H1 (cell line): ENCODE data around the gene DYNLT3. TPM values are rescaled to one million over a fixed set of nuclear protein-coding genes. Genes with fewer than 3 reads are reported as not detected.
A peak's percentile ranks its signal among the peaks of the same experiment; 100 is the strongest.

ENCODE experiments used
- CTCF ChIA-PET: fragments of 300-600 bp; sonication (Branson Sonifier 250); formaldehyde crosslinking; loops from one replicate; lab custom pipeline; 2021; ENCODE audit not compliant: partially characterized antibody; lab: Charles Lee
- POLR2A ChIA-PET: fragments of 300-600 bp; sonication (Branson Sonifier 250); formaldehyde crosslinking; loops from one replicate; lab custom pipeline; 2021; ENCODE audit warnings: inconsistent platforms; ENCODE audit not compliant: partially characterized antibody; lab: Charles Lee
- DNase-seq, 2 experiments: peaks; one replicate each; pipeline versions ENCODE4 v3.0.0 to v3.0.0-alpha.2; 2010 to 2022; ENCODE audit warnings: low spot score in 2 of 2, low read depth in 1 of 2, mixed read lengths in 1 of 2
- FAIRE-seq: peaks from 2 replicates; lab custom pipeline; 2011; peaks lifted over from hg19 to GRCh38; lab: Jason Lieb, UNC
- H2AFZ ChIP-seq: 2 replicates; pipeline ENCODE4 v1.8.1; 2012; ENCODE audit warnings: low read length, inconsistent platforms
- H2AK5ac ChIP-seq: 2 replicates; pipeline ENCODE4 v1.6.1; 2013; ENCODE audit warnings: low read depth, low read length
- H2BK120ac ChIP-seq: replicated peaks from 2 replicates; pipeline ENCODE3; 2013; ENCODE audit warnings: low read depth, low read length, inconsistent platforms
- H2BK12ac ChIP-seq: 2 replicates; pipeline ENCODE4 v1.6.1; 2013; ENCODE audit warnings: low read depth, low read length
- H2BK15ac ChIP-seq: 2 replicates; pipeline ENCODE4 v1.6.1; 2013; ENCODE audit warnings: low read length
- H2BK20ac ChIP-seq: 2 replicates; pipeline ENCODE4 v1.6.1; 2013; ENCODE audit warnings: low read length
- H2BK5ac ChIP-seq: 2 replicates; pipeline ENCODE4 v1.6.1; 2013; ENCODE audit warnings: low read depth, low read length
- H3K14ac ChIP-seq: 2 replicates; pipeline ENCODE4 v1.6.1; 2013; ENCODE audit warnings: inconsistent platforms; ENCODE audit not compliant: insufficient read length
- H3K18ac ChIP-seq: 2 replicates; pipeline ENCODE4 v1.6.1; 2013; ENCODE audit warnings: low read length; ENCODE audit errors: extremely low read depth
- H3K23ac ChIP-seq: 2 replicates; pipeline ENCODE4 v1.6.1; 2013; ENCODE audit warnings: inconsistent platforms; ENCODE audit not compliant: insufficient read length
- H3K23me2 ChIP-seq: 2 replicates; pipeline ENCODE4 v1.6.1; 2013; ENCODE audit warnings: low read depth, low read length
- H3K27ac ChIP-seq: 2 replicates; pipeline ENCODE4 v1.6.1; 2011; ENCODE audit warnings: low read depth, low read length, inconsistent platforms
- H3K27me3 ChIP-seq, 4 experiments: replicated peaks in 1 of 4; 1 replicate in 1 of 4; 2 replicates in 3 of 4; pipeline versions ENCODE4 v1.6.1 to v1.8.1; 2011 to 2013; ENCODE audit warnings: low read length in 3 of 4, mild to moderate bottlenecking in 3 of 4, inconsistent platforms in 2 of 4, mixed read lengths in 2 of 4, moderate library complexity in 1 of 4; ENCODE audit not compliant: control insufficient read depth in 3 of 4, insufficient read depth in 3 of 4; ENCODE audit errors: extremely low read depth in 1 of 4
- H3K36me3 ChIP-seq, 4 experiments: 2 replicates each; pipeline versions ENCODE4 v1.6.1 to v1.8.1; 2011 to 2013; ENCODE audit warnings: mild to moderate bottlenecking in 4 of 4, low read length in 3 of 4, moderate library complexity in 2 of 4, control low read depth in 1 of 4, inconsistent platforms in 1 of 4; ENCODE audit not compliant: insufficient read depth in 4 of 4, control insufficient read depth in 2 of 4
- H3K4ac ChIP-seq: replicated peaks from 2 replicates; pipeline ENCODE3; 2013; ENCODE audit warnings: low read length, low read depth, mixed read lengths, inconsistent platforms; ENCODE audit not compliant: insufficient read length
- H3K4me1 ChIP-seq, 4 experiments: replicated peaks in 1 of 4; 1 replicate in 1 of 4; 2 replicates in 3 of 4; pipeline versions ENCODE4 v1.6.1 to v1.8.1; 2011 to 2013; ENCODE audit warnings: low read length in 3 of 4, inconsistent platforms in 2 of 4, mixed read lengths in 1 of 4; ENCODE audit not compliant: insufficient read depth in 4 of 4, control insufficient read depth in 3 of 4
- H3K4me2 ChIP-seq, 2 experiments: 2 replicates each; pipeline versions ENCODE4 v1.6.1 to v1.8.1; 2011 to 2013; ENCODE audit warnings: low read depth in 2 of 2, low read length in 2 of 2, control low read depth in 1 of 2, inconsistent platforms in 1 of 2, mild to moderate bottlenecking in 1 of 2; ENCODE audit not compliant: insufficient read depth in 1 of 2
- H3K4me3 ChIP-seq, 4 experiments: fragments of 200-600, 300-600 bp in 1 of 4; sonication (generic), shearing (Covaris generic), sonication (Bioruptor Twin) in 1 of 4; 2 replicates each; pipeline versions ENCODE4 v1.5.1 to v1.8.1; 2011 to 2016; ENCODE audit warnings: low read length in 4 of 4, low read depth in 3 of 4, control low read depth in 2 of 4, inconsistent platforms in 2 of 4, mild to moderate bottlenecking in 2 of 4, mixed read lengths in 1 of 4, moderate library complexity in 1 of 4; ENCODE audit not compliant: insufficient read depth in 2 of 4; ENCODE audit errors: extremely low read depth in 1 of 4
- H3K56ac ChIP-seq: replicated peaks from 2 replicates; pipeline ENCODE3; 2013; ENCODE audit warnings: low read depth, mild to moderate bottlenecking, mixed read lengths, low read length, inconsistent platforms; ENCODE audit not compliant: insufficient read length
- H3K79me1 ChIP-seq: 2 replicates; pipeline ENCODE4 v1.6.1; 2013; ENCODE audit warnings: low read depth, low read length, control low read depth
- H3K79me2 ChIP-seq, 2 experiments: 2 replicates each; pipeline versions ENCODE4 v1.6.1 to v1.8.1; 2012 to 2013; ENCODE audit warnings: low read length in 2 of 2, mild to moderate bottlenecking in 2 of 2, inconsistent platforms in 1 of 2; ENCODE audit not compliant: insufficient read depth in 2 of 2, control insufficient read depth in 1 of 2
- H3K9ac ChIP-seq, 4 experiments: replicated peaks in 1 of 4; 1 replicate in 1 of 4; 2 replicates in 3 of 4; pipeline versions ENCODE4 v1.6.1 to v1.8.1; 2011 to 2013; ENCODE audit warnings: low read depth in 3 of 4, low read length in 3 of 4, control low read depth in 2 of 4, mild to moderate bottlenecking in 2 of 4, moderate library complexity in 2 of 4, inconsistent platforms in 1 of 4; ENCODE audit errors: extremely low read depth in 1 of 4
- H3K9me3 ChIP-seq, 2 experiments: 2 replicates each; pipeline versions ENCODE4 v1.6.1 to v1.8.1; 2012 to 2013; ENCODE audit warnings: mild to moderate bottlenecking in 2 of 2, moderate library complexity in 2 of 2, control low read depth in 1 of 2, inconsistent platforms in 1 of 2, low read depth in 1 of 2, low read length in 1 of 2, mixed read lengths in 1 of 2; ENCODE audit not compliant: insufficient read depth in 2 of 2
- H4K20me1 ChIP-seq, 2 experiments: replicated peaks in 1 of 2; 2 replicates each; pipeline versions ENCODE3 to v1.8.1; 2011 to 2013; ENCODE audit warnings: inconsistent platforms in 2 of 2, low read length in 2 of 2, mild to moderate bottlenecking in 1 of 2; ENCODE audit not compliant: insufficient read depth in 2 of 2, control insufficient read depth in 1 of 2
- H4K5ac ChIP-seq: 2 replicates; pipeline ENCODE4 v1.6.1; 2013; ENCODE audit warnings: low read length, low read depth, mixed read lengths, inconsistent platforms; ENCODE audit not compliant: insufficient read length
- H4K8ac ChIP-seq: 2 replicates; pipeline ENCODE4 v1.8.0; 2013; ENCODE audit warnings: mild to moderate bottlenecking, moderate library complexity, low read length, inconsistent platforms; ENCODE audit not compliant: insufficient read depth; ENCODE audit errors: extremely low read depth
- H4K91ac ChIP-seq: replicated peaks from 2 replicates; pipeline ENCODE3; 2013; ENCODE audit warnings: low read length, mixed read lengths, inconsistent platforms; ENCODE audit not compliant: insufficient read length
- BACH1 ChIP-seq: IDR thresholded peaks from 2 replicates; pipeline ENCODE4 v1.6.1; 2012; ENCODE audit warnings: low read length, improper control_type of control experiment
- GABPA ChIP-seq: IDR thresholded peaks from 2 replicates; pipeline ENCODE4 v1.6.1; 2011; ENCODE audit warnings: mild to moderate bottlenecking, low read length, moderate library complexity, borderline replicate concordance; ENCODE audit not compliant: insufficient read depth
- KDM4A ChIP-seq: IDR thresholded peaks from one replicate; pipeline ENCODE4 v1.7.1; 2012; ENCODE audit warnings: low read depth, mild to moderate bottlenecking, moderate library complexity, low read length, inconsistent platforms; ENCODE audit not compliant: severe bottlenecking
- KDM5A ChIP-seq: fragments of 200-600 bp; IDR thresholded peaks from 2 replicates; pipeline ENCODE4 v1.7.1; 2012; ENCODE audit warnings: mild to moderate bottlenecking, low read length, inconsistent platforms, mixed read lengths
- POLR2AphosphoS5 ChIP-seq: IDR thresholded peaks from 2 replicates; pipeline ENCODE4 v1.6.1; 2011; ENCODE audit warnings: low read depth, low read length
- SP2 ChIP-seq: IDR thresholded peaks from 2 replicates; pipeline ENCODE4 v1.6.1; 2012; ENCODE audit warnings: mild to moderate bottlenecking, low read length, inconsistent platforms
- SP4 ChIP-seq: IDR thresholded peaks from 2 replicates; pipeline ENCODE4 v1.6.1; 2012; ENCODE audit warnings: low read length, inconsistent platforms
- TAF1 ChIP-seq: IDR thresholded peaks from 2 replicates; pipeline ENCODE4 v1.6.1; 2011; ENCODE audit warnings: mild to moderate bottlenecking, low read depth, low read length
- TBP ChIP-seq: IDR thresholded peaks from 2 replicates; pipeline ENCODE4 v1.6.1; 2011; ENCODE audit warnings: low read depth, low read length, improper control_type of control experiment
- ZNF274 ChIP-seq: IDR thresholded peaks from 2 replicates; pipeline ENCODE4 v1.7.0; 2012; ENCODE audit warnings: low read length, borderline replicate concordance; ENCODE audit errors: extremely low read depth
- WGBS, 2 experiments: shearing (Covaris generic) in 1 of 2; methylation state at CpG; one replicate each; pipeline versions ENCODE4 v1.1.6 to v1.1.7; 2013 to 2015; ENCODE audit warnings: low lambda C conversion rate in 2 of 2, mixed read lengths in 2 of 2, inconsistent platforms in 1 of 2, low coverage in 1 of 2, missing lambda C conversion rate in 1 of 2; ENCODE audit not compliant: insufficient replicate concordance in 2 of 2, insufficient coverage in 1 of 2, insufficient read length in 1 of 2; ENCODE audit errors: extremely low coverage in 1 of 2, missing lambda C conversion rate in 1 of 2; 5-methylcytosine and 5-hydroxymethylcytosine counted together
- polyA plus RNA-seq, 7 experiments: library from polyadenylated mRNA; depleted of rRNA in 3 of 7; stranded (reverse) in 5 of 7; unstranded in 2 of 7; fragments of >200 nt in 5 of 7; fragments of 200-250 nt in 2 of 7; gene quantifications; 1 replicate in 5 of 7; 2 replicates in 1 of 7; 4 replicates in 1 of 7; pipeline versions ENCODE4 v1.2.1 to v1.2.3, GENCODE V29; 2011 to 2013; ENCODE audit warnings: missing spikeins in 2 of 7, mixed read lengths in 2 of 7
- total RNA-seq: library from RNA; stranded (reverse); fragmentation: NEBNext Ultra II Directional; extraction: Animal tissue kit (Norgen Biotek cat#: 25700); gene quantifications from 2 replicates; pipeline ENCODE4 v1.2.1, GENCODE V29; 2021

The DYNLT3 gene
- total and polyA plus RNA-seq, 2 of the 8 experiments (the other 6 are each of a cell fraction or from before 2014, with no cell fraction given): 2.3 to 3.5 TPM

GRCh38 chrX:37846558-37846933 is 825 bp downstream of the DYNLT3 start:
- H3K36me3 ChIP-seq: no peaks in the 10 kb centered on the region
- peaks cover 2% of the 10 kb centered on the region; the same call in 1 of the 2 replicates for H3K23me2 ChIP-seq
- no peak overlapping the region for H3K18ac ChIP-seq
- H3K23ac ChIP-seq: no peak overlapping the region
- ChIA-PET CTCF (no interaction called here), POLR2A (no interaction called here)
- WGBS, 2 experiments: 78% methylated on average over 1 of the region's 1 CpG; no CpG with 5 or more reads in 1 of the 2 experiments
- no peak overlapping the region for H2BK5ac ChIP-seq
- H2AK5ac ChIP-seq: no peak overlapping the region
- peak overlapping the region; percentile 26 to 73 (median 54); a peak in 7 of 8 replicates for H3K4me3 ChIP-seq
- H3K14ac ChIP-seq: no peak overlapping the region
- no peak overlapping the region for H3K56ac ChIP-seq
- no peak for FAIRE-seq
- H3K4me1 ChIP-seq: no peaks in the 10 kb centered on the region
- H4K20me1 ChIP-seq: no peaks in the 10 kb centered on the region
- no peak overlapping the region for H2BK12ac ChIP-seq
- no peak overlapping the region for H4K91ac ChIP-seq
- H3K9ac ChIP-seq: no peak overlapping the region
- no peak overlapping the region for H4K5ac ChIP-seq
- H3K4ac ChIP-seq: no peak overlapping the region
- no peaks in the 10 kb centered on the region for H3K79me2 ChIP-seq
- H2BK15ac ChIP-seq: no peak overlapping the region
- peak overlapping the region; percentile 53 to 77 for H3K4me2 ChIP-seq
- H3K9me3 ChIP-seq: no peaks in the 10 kb centered on the region
- no peaks in the 10 kb centered on the region for H3K79me1 ChIP-seq
- H3K27ac ChIP-seq: no peak overlapping the region
- H4K8ac ChIP-seq: no peak overlapping the region
- no peaks in the 10 kb centered on the region for H3K27me3 ChIP-seq
- no peak overlapping the region for H2BK20ac ChIP-seq
- no peak overlapping the region; the same call in 1 of the 2 replicates for H2AFZ ChIP-seq
- no peak for DNase-seq
- H2BK120ac ChIP-seq: no peak overlapping the region
- TF ChIP-seq SP4: no peak
- TF ChIP-seq TBP: no peak
- no peak for TF ChIP-seq ZNF274
- no peak for TF ChIP-seq GABPA
- TF ChIP-seq POLR2AphosphoS5: no peak
- TF ChIP-seq KDM4A: no peak
- no peak for TF ChIP-seq TAF1
- no peak for TF ChIP-seq SP2
- TF ChIP-seq KDM5A: no peak
- no peak for TF ChIP-seq BACH1
